B cell (primary cell): ENCODE results near the gene RNF212. TPM values are rescaled to one million over a fixed set of nuclear protein-coding genes. Genes with fewer than 3 reads are reported as not detected.

ENCODE experiments used
- ATAC-seq: fragments of 200-7000 bp; cut with Tn5 transposase; one replicate; pipeline ENCODE4 v1.10.0; 2021; ENCODE audit warnings: low read depth, mild to moderate bottlenecking, moderate number of reproducible peaks, moderate library complexity
- CTCF ChIA-PET: fragments of 350-600 bp; sonication (Branson Sonifier 250); formaldehyde crosslinking; loops from one replicate; lab custom pipeline; 2021; ENCODE audit warnings: antibody characterized with exemption, inconsistent platforms; lab: Charles Lee
- POLR2A ChIA-PET: fragments of 350-600 bp; sonication (Branson Sonifier 250); formaldehyde crosslinking; loops from one replicate; lab custom pipeline; 2021; ENCODE audit warnings: antibody characterized with exemption; lab: Charles Lee
- DNase-seq: peaks from one replicate; pipeline ENCODE4 v3.0.0; 2013
- H2AFZ ChIP-seq: 2 replicates; pipeline ENCODE4 v1.6.1; 2012; ENCODE audit warnings: mild to moderate bottlenecking, low read depth, low read length; ENCODE audit not compliant: insufficient read depth, poor library complexity, severe bottlenecking
- H3K27ac ChIP-seq, 2 donors: 1 replicate in 1 of 2; 2 replicates in 1 of 2; pipeline ENCODE4 v1.5.1; 2012 to 2013; ENCODE audit warnings: low read length in 2 of 2, mild to moderate bottlenecking in 2 of 2, moderate library complexity in 1 of 2
- H3K27me3 ChIP-seq, 4 experiments: fragments of 200-600 bp in 1 of 4; sonication (generic) in 1 of 4; replicated peaks in 1 of 4; 1 replicate in 2 of 4; 2 replicates in 2 of 4; pipeline versions ENCODE4 v1.6.1 to v1.7.0; 2013 to 2016; ENCODE audit warnings: low read length in 3 of 4, mild to moderate bottlenecking in 2 of 4, mixed read lengths in 1 of 4, moderate library complexity in 1 of 4; ENCODE audit not compliant: insufficient read depth in 4 of 4, control insufficient read depth in 3 of 4; ENCODE audit errors: control extremely low read depth in 1 of 4
- H3K36me3 ChIP-seq, 2 experiments: replicated peaks in 1 of 2; 1 replicate in 1 of 2; 2 replicates in 1 of 2; pipeline versions ENCODE4 v1.6.1 to v1.7.1; 2013; ENCODE audit warnings: low read length in 1 of 2; ENCODE audit not compliant: insufficient read depth in 2 of 2, control insufficient read depth in 1 of 2; ENCODE audit errors: control extremely low read depth in 1 of 2, extremely low read depth in 1 of 2
- H3K4me1 ChIP-seq, 2 donors: fragments of 200-600 bp in 1 of 2; sonication (generic) in 1 of 2; 1 replicate in 1 of 2; 2 replicates in 1 of 2; pipeline versions ENCODE4 v1.5.1 to v1.6.1; 2013 to 2017; ENCODE audit warnings: low read length in 2 of 2; ENCODE audit not compliant: control insufficient read depth in 2 of 2, insufficient read depth in 2 of 2
- H3K4me2 ChIP-seq: replicated peaks from 2 replicates; pipeline ENCODE3; 2012; ENCODE audit warnings: mild to moderate bottlenecking, low read depth, low read length; ENCODE audit not compliant: poor library complexity, severe bottlenecking
- H3K4me3 ChIP-seq, 5 experiments: fragments of 200-600 bp in 1 of 5; sonication (generic) in 1 of 5; 1 replicate in 3 of 5; 2 replicates in 2 of 5; pipeline versions ENCODE4 v1.5.1 to v1.7.0; 2011 to 2016; ENCODE audit warnings: low read length in 4 of 5, mild to moderate bottlenecking in 4 of 5, low read depth in 2 of 5, control low read depth in 1 of 5, moderate library complexity in 1 of 5; ENCODE audit not compliant: insufficient read depth in 1 of 5; ENCODE audit errors: control extremely low read depth in 1 of 5, extremely low read depth in 1 of 5
- H3K79me2 ChIP-seq: fragments of 200-600 bp; sonication (generic); one replicate; pipeline ENCODE4 v1.6.0; 2016; ENCODE audit warnings: low read length; ENCODE audit not compliant: control insufficient read depth, insufficient read depth
- H3K9ac ChIP-seq: fragments of 200-600 bp; sonication (generic); 2 replicates; pipeline ENCODE4 v1.6.1; 2017; ENCODE audit warnings: mild to moderate bottlenecking, low read length, moderate library complexity
- H3K9me3 ChIP-seq, 3 donors: one replicate each; pipeline versions ENCODE4 v1.6.1 to v1.7.1; 2013; ENCODE audit warnings: low read length in 2 of 3; ENCODE audit not compliant: control insufficient read depth in 2 of 3, insufficient read depth in 1 of 3; ENCODE audit errors: control extremely low read depth in 1 of 3
- H4K20me1 ChIP-seq: 2 replicates; pipeline ENCODE4 v1.6.0; 2012; ENCODE audit warnings: mild to moderate bottlenecking, low read length; ENCODE audit not compliant: insufficient read depth, control insufficient read depth, poor library complexity, severe bottlenecking
- H3K27ac Mint-ChIP-seq: one replicate; pipeline ENCODE4 v1.8.0; 2021; ENCODE audit warnings: mixed read lengths
- H3K27me3 Mint-ChIP-seq: one replicate; pipeline ENCODE4 v1.8.0; 2021; ENCODE audit warnings: mixed read lengths
- H3K4me1 Mint-ChIP-seq: one replicate; pipeline ENCODE4 v1.8.0; 2021; ENCODE audit warnings: mixed read lengths
- H3K4me3 Mint-ChIP-seq: one replicate; pipeline ENCODE4 v1.8.0; 2021; ENCODE audit warnings: mixed read lengths
- H3K9me3 Mint-ChIP-seq: one replicate; pipeline ENCODE4 v1.8.0; 2022; ENCODE audit warnings: mixed read lengths; ENCODE audit not compliant: insufficient read depth
- CTCF ChIP-seq: fragments of 200-600 bp; IDR thresholded peaks from one replicate; pipeline ENCODE4 v1.8.0; 2022; ENCODE audit warnings: antibody characterized with exemption, mild to moderate bottlenecking
- EZH2 ChIP-seq: IDR thresholded peaks from 2 replicates; pipeline ENCODE4 v1.6.1; 2012; ENCODE audit warnings: borderline replicate concordance, low read depth, mild to moderate bottlenecking, moderate library complexity, low read length; ENCODE audit not compliant: insufficient read depth, poor library complexity, severe bottlenecking
- WGBS: methylation state at CpG from one replicate; pipeline ENCODE4 v1.1.5; 2013; ENCODE audit warnings: missing lambda C conversion rate; ENCODE audit not compliant: insufficient coverage; 5-methylcytosine and 5-hydroxymethylcytosine counted together
- intact Hi-C: fragments of 100-400 bp; cut with micrococcal nuclease; formaldehyde crosslinking; loops from one replicate; pipeline ENCODE4 v1.10.0; 2022
- polyA plus RNA-seq: library from polyadenylated mRNA; depleted of rRNA; stranded (reverse); fragments of >200 nt; gene quantifications from 2 replicates; pipeline ENCODE4 v1.2.3, GENCODE V29; 2012
- total RNA-seq, 2 donors: library from RNA; stranded (reverse); fragments of 120-200 nt in 1 of 2; gene quantifications; 1 replicate in 1 of 2; 2 replicates in 1 of 2; pipeline versions ENCODE4 v1.2.3 to v1.2.4, GENCODE V29; 2013 to 2022

RNF212 gene
- total and polyA plus RNA-seq, 2 donors (not counting 1 experiment from before 2014, with no cell fraction given) = 2.1 to 5.9 TPM

GRCh38 chr4:1030031-1030430 lies 83.3 kb downstream of the RNF212 start:
- POLR2A ChIA-PET = no interaction called here
- H3K79me2 ChIP-seq = no peaks in the 10 kb centered on the region
- H3K27ac Mint-ChIP-seq = no peak overlapping the region

GRCh38 chr4:1029529-1029928 lies 83.8 kb downstream of the RNF212 start:
- Mint-ChIP-seq H3K27ac (no peak overlapping the region), H3K9me3 (no peaks in the 10 kb centered on the region), H3K4me1 (peaks cover 18% of the 10 kb centered on the region), H3K27me3 (no peaks in the 10 kb centered on the region), H3K4me3 (no peak overlapping the region)
- H3K27ac ChIP-seq = no peak overlapping the region
- ChIA-PET CTCF (no interaction called here), POLR2A (no interaction called here)
- H3K36me3 ChIP-seq = peaks cover 0 to 2% of the 10 kb centered on the region in 2 experiments
- H3K9me3 ChIP-seq = peaks cover 0 to 6% (median 0%) of the 10 kb centered on the region in 3 donors
- no peak overlapping the region for H3K4me3 ChIP-seq
- no peak for ATAC-seq
- 77% methylated on average over 17 of the region's 17 CpGs for WGBS
- no peaks in the 10 kb centered on the region for H4K20me1 ChIP-seq
- no peak overlapping the region for H3K4me2 ChIP-seq
- H3K79me2 ChIP-seq = no peaks in the 10 kb centered on the region
- peaks cover 8 to 16% of the 10 kb centered on the region in 2 donors for H3K4me1 ChIP-seq
- H3K9ac ChIP-seq = no peak overlapping the region
- DNase-seq = no peak
- no peak overlapping the region for H2AFZ ChIP-seq
- intact Hi-C loops = no loop called here
- TF ChIP-seq CTCF = no peak
- TF ChIP-seq EZH2 = no peak
- peaks cover 0 to 29% (median 0%) of the 10 kb centered on the region in 4 experiments for H3K27me3 ChIP-seq

More at GRCh38 chr4:1030031-1030430, 83.3 kb downstream of the RNF212 start:
- no peak overlapping the region for H3K9ac ChIP-seq
- H3K4me3 Mint-ChIP-seq = no peak overlapping the region
- H3K4me3 ChIP-seq = no peak overlapping the region
- no peak overlapping the region for H2AFZ ChIP-seq
- H4K20me1 ChIP-seq = no peaks in the 10 kb centered on the region
- CTCF ChIA-PET = no interaction called here
- H3K9me3 ChIP-seq = peaks cover 0 to 6% (median 0%) of the 10 kb centered on the region in 3 donors
- H3K27ac ChIP-seq = no peak overlapping the region
- DNase-seq (no peak), ATAC-seq (no peak)
- no peak for TF ChIP-seq EZH2
- TF ChIP-seq CTCF = no peak
- intact Hi-C loops = no loop called here
- 80% methylated on average over 12 of the region's 12 CpGs for WGBS
- peaks cover 8 to 16% of the 10 kb centered on the region in 2 donors for H3K4me1 ChIP-seq
- H3K9me3 Mint-ChIP-seq = no peaks in the 10 kb centered on the region
- H3K4me2 ChIP-seq = no peak overlapping the region
- peaks cover 0 to 2% of the 10 kb centered on the region in 2 experiments for H3K36me3 ChIP-seq
- H3K27me3 ChIP-seq = peaks cover 0 to 29% (median 0%) of the 10 kb centered on the region in 4 experiments
- H3K27me3 Mint-ChIP-seq = no peaks in the 10 kb centered on the region
- peaks cover 17% of the 10 kb centered on the region for H3K4me1 Mint-ChIP-seq
